Smooth muscle cell (in vitro differentiated cells): ENCODE measurements around the gene SKI. TPM values are rescaled to one million over a fixed set of nuclear protein-coding genes. Genes with fewer than 3 reads are reported as not detected.

Source experiments
- DNase-seq: peaks from one replicate; lab custom pipeline; 2025; ENCODE audit not compliant: unreplicated experiment; lab: John Stamatoyannopoulos, UW
- H2AFZ ChIP-seq: fragments of 200-600 bp; sonication (generic); 2 replicates; pipeline ENCODE4 v1.6.0; 2016; ENCODE audit warnings: antibody characterized with exemption, low read depth, mild to moderate bottlenecking
- H3F3A ChIP-seq: fragments of 200-600 bp; sonication (generic); 2 replicates; pipeline ENCODE4 v1.6.0; 2017; ENCODE audit warnings: antibody characterized with exemption, low read depth
- H3K27ac ChIP-seq: fragments of 200-600 bp; sonication (generic); 2 replicates; pipeline ENCODE4 v1.5.1; 2016; ENCODE audit warnings: low read depth, mild to moderate bottlenecking
- H3K27me3 ChIP-seq: fragments of 200-600 bp; sonication (generic); 2 replicates; pipeline ENCODE4 v1.6.1; 2016; ENCODE audit warnings: low read depth, mild to moderate bottlenecking
- H3K36me3 ChIP-seq: fragments of 200-600 bp; sonication (generic); 2 replicates; pipeline ENCODE4 v1.5.1; 2016; ENCODE audit warnings: low read depth
- H3K4me1 ChIP-seq: fragments of 200-600 bp; sonication (generic); 2 replicates; pipeline ENCODE4 v1.5.1; 2016; ENCODE audit warnings: low read depth
- H3K4me2 ChIP-seq: fragments of 200-600 bp; sonication (generic); 2 replicates; pipeline ENCODE4 v1.6.0; 2016; ENCODE audit warnings: mild to moderate bottlenecking
- H3K4me3 ChIP-seq: fragments of 200-600 bp; sonication (generic); 2 replicates; pipeline ENCODE4 v1.5.1; 2016; ENCODE audit warnings: mild to moderate bottlenecking
- H3K79me2 ChIP-seq: fragments of 200-600 bp; sonication (generic); 2 replicates; pipeline ENCODE4 v1.6.0; 2016; ENCODE audit warnings: low read depth, mild to moderate bottlenecking
- H3K9ac ChIP-seq: fragments of 200-600 bp; sonication (generic); 2 replicates; pipeline ENCODE4 v1.6.0; 2016; ENCODE audit warnings: low read depth
- H3K9me3 ChIP-seq: fragments of 200-600 bp; sonication (generic); replicated peaks from 2 replicates; pipeline ENCODE4 v1.5.1; 2016; ENCODE audit warnings: low read depth
- H4K20me1 ChIP-seq: fragments of 200-600 bp; sonication (generic); 2 replicates; pipeline ENCODE4 v1.6.0; 2016; ENCODE audit warnings: low read depth
- CTCF ChIP-seq: fragments of 200-600 bp; sonication (generic); IDR thresholded peaks from 2 replicates; pipeline ENCODE4 v1.5.1; 2017; ENCODE audit warnings: borderline replicate concordance, mild to moderate bottlenecking, antibody characterized with exemption; ENCODE audit not compliant: insufficient read depth, poor library complexity, severe bottlenecking
- WGBS: methylation state at CpG from one replicate; pipeline ENCODE4 v1.1.7; 2016; ENCODE audit warnings: low lambda C conversion rate; 5-methylcytosine and 5-hydroxymethylcytosine counted together
- polyA plus RNA-seq: library from polyadenylated mRNA; unstranded; fragments of >200 nt; fragmentation: Nextera tagmentation; extraction: Ambion mirVana; gene quantifications from 2 replicates; pipeline ENCODE4 v1.2.1, GENCODE V29; 2016
- total RNA-seq: library from RNA; depleted of rRNA; stranded (reverse); fragments of >200 nt; gene quantifications from 2 replicates; pipeline ENCODE4 v1.2.3, GENCODE V29; 2014

The SKI gene
- total and polyA plus RNA-seq, 2 experiments from 2014 or later: 4.2 to 19.6 TPM

GRCh38 chr1:2355373-2356261 is 127.5 kb downstream of the SKI start:
- no peaks in the 10 kb centered on the region for H3K9me3 ChIP-seq
- no peak for DNase-seq
- H4K20me1 ChIP-seq: no peaks in the 10 kb centered on the region
- WGBS: 90% methylated on average over 28 of the region's 28 CpGs
- no peak for TF ChIP-seq CTCF
- H3K9ac ChIP-seq: no peak overlapping the region
- no peaks in the 10 kb centered on the region for H3K79me2 ChIP-seq
- no peaks in the 10 kb centered on the region for H3K4me1 ChIP-seq
- no peak overlapping the region for H3K4me2 ChIP-seq
- no peaks in the 10 kb centered on the region for H3K36me3 ChIP-seq
- no peaks in the 10 kb centered on the region for H3F3A ChIP-seq
- H3K4me3 ChIP-seq: no peak overlapping the region
- H2AFZ ChIP-seq: no peak overlapping the region
- no peak overlapping the region for H3K27ac ChIP-seq
- no peaks in the 10 kb centered on the region for H3K27me3 ChIP-seq

DNA sequence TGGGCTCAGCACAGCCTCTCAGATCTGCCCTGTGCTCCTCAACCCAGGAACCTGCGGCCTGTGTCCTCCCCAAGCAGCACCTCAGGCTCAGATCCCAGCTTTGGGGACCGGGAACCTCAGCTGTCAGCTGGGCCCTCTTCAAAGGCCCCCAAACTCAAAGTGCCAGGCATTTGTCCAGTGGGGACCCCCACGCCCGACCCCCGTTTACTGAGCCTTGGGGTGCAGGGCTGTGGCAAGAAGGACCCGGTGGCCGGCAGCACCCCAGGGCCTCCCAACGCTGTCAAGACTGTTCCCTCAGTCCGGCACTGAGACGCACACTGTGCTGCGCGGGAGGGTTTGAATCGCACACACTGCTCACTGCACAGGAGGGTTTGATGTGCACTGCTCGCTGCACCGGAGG is 128.3 kb downstream of the SKI start:
- Histone ChIP-seq H3F3A (no peaks in the 10 kb centered on the region), H2AFZ (no peak overlapping the region), H3K9ac (no peak overlapping the region), H3K27me3 (no peaks in the 10 kb centered on the region), H3K9me3 (no peaks in the 10 kb centered on the region), H3K4me3 (no peak overlapping the region), H3K79me2 (no peaks in the 10 kb centered on the region), H3K36me3 (no peaks in the 10 kb centered on the region), H4K20me1 (no peaks in the 10 kb centered on the region), H3K4me2 (no peak overlapping the region), H3K4me1 (no peaks in the 10 kb centered on the region), H3K27ac (no peak overlapping the region)
- 93% methylated on average over 15 of the region's 15 CpGs for WGBS
- no peak for DNase-seq
- TF ChIP-seq CTCF: no peak

GRCh38 chr1:2356911-2357845 is 129.1 kb downstream of the SKI start:
- no peaks in the 10 kb centered on the region for H3K4me1 ChIP-seq
- no peak for TF ChIP-seq CTCF
- H4K20me1 ChIP-seq: no peaks in the 10 kb centered on the region
- no peak overlapping the region for H2AFZ ChIP-seq
- 93% methylated on average over 35 of the region's 37 CpGs for WGBS
- no peak overlapping the region for H3K4me3 ChIP-seq
- H3K27ac ChIP-seq: no peak overlapping the region
- no peaks in the 10 kb centered on the region for H3F3A ChIP-seq
- H3K79me2 ChIP-seq: no peaks in the 10 kb centered on the region
- no peaks in the 10 kb centered on the region for H3K27me3 ChIP-seq
- DNase-seq: no peak
- no peak overlapping the region for H3K4me2 ChIP-seq
- H3K9ac ChIP-seq: no peak overlapping the region
- no peaks in the 10 kb centered on the region for H3K36me3 ChIP-seq
- no peaks in the 10 kb centered on the region for H3K9me3 ChIP-seq
